SU-DHL-6 (cell line): ENCODE results near the gene BTN2A1.

Source experiments
- CTCF ChIP-seq: fragments of 200-600 bp; sonication (generic); IDR thresholded peaks from one replicate; pipeline ENCODE4 v1.5.1; 2017; ENCODE audit warnings: antibody characterized with exemption, mild to moderate bottlenecking, low read length, moderate library complexity; ENCODE audit not compliant: insufficient read depth, poor library complexity, severe bottlenecking
- EZH2phosphoT487 ChIP-seq: fragments of 200-600 bp; sonication (generic), shearing (Covaris generic); conservative IDR thresholded peaks from 2 replicates; pipeline ENCODE4 v1.6.1; 2018; ENCODE audit warnings: mild to moderate bottlenecking, antibody characterized with exemption, low read length, moderate library complexity, mixed read lengths

GRCh38 chr6:26475823-26476729 lies 18.3 kb downstream of the BTN2A1 start:
- TF ChIP-seq CTCF (no peak), EZH2phosphoT487 (no peak)
